Fibroblast of the conjunctiva (primary cell): ENCODE measurements around the gene DIRAS1.
"Not testable (repeated sequence)": the region's sequence is repeated elsewhere in the genome, so short reads cannot be mapped to it uniquely, and the experiment has no call there.

Experiments
- DNase-seq: peaks from one replicate; pipeline ENCODE4 v3.0.0-alpha.2; 2010; ENCODE audit warnings: low read depth

Gene DIRAS1

DNA sequence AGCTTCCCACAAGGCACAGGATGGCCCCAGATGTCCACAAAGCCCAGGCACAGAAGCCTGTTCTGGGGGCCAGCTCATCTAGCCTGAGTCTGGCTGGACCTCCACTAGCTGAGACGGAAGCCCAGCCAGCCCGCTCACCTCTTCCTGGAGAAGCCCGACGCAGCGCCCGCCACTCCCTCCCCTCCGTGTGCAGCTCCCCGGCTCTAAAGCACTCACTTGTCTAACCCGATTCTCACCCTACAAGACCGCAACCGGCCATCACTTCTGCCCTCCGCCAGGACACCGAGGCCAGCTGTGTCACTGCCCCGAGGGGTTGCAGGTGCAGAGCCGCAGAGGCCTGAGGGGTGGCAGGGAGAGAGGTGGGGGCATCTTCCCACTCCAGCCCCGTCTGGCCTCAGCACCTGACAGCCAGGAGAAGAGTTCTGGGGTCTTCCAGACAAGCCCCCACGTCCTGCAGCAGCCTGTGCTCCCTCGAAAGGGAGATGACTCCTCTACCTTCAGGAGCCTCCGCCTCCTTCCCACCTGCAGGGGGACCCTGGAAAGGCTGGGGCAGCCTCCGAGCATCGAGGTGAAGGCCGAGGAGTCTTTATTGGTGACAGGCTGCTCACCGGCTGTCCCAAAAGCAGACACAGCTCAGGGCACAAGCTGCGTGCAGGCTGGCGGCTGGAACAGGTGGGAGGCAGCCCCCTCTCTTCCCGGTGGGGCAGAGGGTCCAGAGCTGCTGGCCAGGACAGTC is 5.9 kb upstream of the DIRAS1 start:
- DNase-seq = no peak

DNA sequence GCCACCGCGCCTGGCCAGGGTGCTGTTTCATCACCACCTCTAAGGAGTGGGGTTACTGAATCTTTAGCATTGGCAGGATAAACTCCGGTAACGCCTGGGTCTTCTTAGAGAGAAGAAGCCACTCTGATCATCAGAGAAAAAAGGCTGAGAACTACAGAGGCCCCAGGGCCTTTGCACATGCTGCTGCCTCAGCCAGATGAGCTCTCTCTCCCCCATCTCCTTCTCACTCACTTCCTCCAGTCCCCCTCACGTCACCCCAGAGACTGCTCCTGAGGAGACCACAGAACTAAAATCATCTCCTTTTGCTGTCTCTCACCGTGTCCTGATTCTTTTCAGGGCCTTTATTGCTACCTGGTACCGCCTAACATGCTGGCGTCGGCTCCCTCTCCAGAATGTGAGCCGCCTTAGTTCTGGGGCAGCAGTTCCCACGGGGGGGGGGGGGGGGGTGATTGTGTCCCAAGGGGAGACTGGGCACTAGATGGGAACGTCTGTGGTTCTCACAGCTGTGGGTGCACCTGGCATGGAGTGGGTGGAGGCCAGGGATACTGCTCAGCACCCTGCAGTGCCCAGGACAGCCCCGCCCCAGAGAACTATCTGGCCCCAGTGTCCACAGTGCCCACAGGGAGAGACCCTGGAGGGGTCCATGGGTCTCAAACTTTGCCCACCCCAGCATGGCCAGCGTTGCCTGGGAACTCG is 5.1 kb upstream of the DIRAS1 start:
- DNase-seq = no peak

DNA sequence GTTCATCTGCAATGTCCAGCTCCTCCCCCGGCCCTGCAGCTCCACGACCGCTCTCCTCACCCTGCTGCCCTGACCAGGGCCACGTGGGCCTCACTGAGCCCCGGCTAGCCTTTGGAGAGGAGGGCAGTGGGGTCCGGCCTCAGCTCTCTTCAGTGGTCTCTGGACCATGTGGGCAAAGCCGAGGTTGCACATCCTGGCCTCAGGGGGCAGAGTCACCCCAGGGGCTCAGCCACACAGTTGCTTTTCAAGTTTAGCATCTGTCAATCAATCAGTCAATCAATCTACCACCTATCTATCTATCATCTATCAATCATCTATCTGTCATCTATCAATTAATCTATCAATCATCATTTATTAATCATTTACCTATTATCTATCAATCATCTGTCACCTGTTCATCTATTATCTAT is 3.0 kb upstream of the DIRAS1 start:
- DNase-seq = no peak

DNA sequence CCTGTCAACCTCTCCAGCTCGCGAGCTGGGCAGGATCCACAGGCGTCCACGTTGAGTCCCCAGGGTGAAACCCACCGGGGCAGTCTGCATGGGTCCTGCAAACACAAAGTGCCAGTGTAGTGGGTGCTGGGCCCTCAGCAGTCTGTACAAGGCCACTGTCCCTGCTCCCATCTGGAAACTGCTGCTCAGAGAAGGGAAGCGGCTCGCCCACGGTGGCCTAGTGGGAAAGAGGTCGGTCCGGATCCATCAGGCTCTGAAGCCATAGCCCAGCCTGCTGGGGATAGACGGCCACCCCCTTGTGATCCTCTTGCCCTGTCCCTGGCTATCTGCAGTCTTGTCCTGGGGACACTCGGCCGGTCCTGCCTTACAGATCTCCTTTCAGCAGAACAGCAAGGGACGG is 2.6 kb upstream of the DIRAS1 start:
- no peak for DNase-seq

DNA sequence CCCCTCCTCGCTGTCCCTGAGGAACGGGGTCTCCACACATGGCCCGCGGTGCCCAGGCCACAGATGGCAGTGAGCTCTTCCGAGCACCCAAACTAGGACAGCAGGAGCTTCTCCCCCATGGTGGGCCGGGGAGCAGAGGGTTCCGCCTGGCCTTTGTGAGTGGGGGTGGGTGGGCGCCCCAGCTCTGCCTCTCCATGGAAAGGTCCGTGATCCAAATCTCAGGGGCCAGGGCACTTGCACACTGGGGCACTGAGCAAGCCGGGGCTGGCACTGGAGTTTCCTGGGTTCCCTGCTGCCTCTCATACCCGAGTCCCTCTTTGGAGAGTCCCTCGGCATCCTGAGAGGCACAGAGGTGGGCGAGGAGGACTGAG is 2.2 kb upstream of the DIRAS1 start:
- DNase-seq = no peak

DNA sequence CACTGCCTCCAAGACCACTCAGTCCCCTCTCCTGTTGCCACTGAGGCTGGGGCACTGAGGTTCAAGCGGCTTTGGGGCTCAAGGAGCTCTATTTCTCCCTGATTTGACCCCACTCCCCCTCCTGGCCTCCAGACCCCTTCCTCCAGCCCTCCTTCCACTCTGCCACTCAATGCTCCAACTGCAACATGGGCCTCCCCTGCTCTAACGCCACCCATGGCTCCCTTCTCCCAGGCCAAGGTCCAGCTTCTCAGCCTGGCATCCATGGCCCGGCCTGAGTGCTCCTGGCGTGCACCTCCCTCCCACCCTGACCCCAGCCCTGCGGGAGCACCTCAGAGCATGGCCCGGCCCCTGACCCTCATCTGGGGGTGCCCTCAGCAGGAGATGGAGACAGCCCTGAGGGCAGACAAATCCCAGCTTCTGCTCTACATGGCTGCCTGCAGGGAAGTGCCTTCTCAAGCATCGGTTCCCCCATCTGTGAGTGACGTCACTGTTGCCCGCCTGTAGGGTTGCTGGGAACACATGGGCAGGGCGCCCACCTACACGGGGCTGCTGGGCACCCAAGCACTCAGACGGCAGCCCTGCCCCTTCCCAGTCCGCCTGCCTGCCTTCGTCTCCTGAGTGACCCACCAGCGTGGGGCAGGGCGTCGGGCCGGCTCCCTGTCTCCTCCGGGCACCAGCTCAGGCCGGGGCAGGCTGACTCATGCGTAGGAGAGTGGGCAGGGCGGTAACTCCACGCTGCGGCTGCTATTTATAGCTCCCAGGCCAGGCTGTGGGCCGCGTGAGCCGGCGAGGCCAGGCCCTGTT is 1.6 kb upstream of the DIRAS1 start:
- peak; percentile 18 for DNase-seq

DNA sequence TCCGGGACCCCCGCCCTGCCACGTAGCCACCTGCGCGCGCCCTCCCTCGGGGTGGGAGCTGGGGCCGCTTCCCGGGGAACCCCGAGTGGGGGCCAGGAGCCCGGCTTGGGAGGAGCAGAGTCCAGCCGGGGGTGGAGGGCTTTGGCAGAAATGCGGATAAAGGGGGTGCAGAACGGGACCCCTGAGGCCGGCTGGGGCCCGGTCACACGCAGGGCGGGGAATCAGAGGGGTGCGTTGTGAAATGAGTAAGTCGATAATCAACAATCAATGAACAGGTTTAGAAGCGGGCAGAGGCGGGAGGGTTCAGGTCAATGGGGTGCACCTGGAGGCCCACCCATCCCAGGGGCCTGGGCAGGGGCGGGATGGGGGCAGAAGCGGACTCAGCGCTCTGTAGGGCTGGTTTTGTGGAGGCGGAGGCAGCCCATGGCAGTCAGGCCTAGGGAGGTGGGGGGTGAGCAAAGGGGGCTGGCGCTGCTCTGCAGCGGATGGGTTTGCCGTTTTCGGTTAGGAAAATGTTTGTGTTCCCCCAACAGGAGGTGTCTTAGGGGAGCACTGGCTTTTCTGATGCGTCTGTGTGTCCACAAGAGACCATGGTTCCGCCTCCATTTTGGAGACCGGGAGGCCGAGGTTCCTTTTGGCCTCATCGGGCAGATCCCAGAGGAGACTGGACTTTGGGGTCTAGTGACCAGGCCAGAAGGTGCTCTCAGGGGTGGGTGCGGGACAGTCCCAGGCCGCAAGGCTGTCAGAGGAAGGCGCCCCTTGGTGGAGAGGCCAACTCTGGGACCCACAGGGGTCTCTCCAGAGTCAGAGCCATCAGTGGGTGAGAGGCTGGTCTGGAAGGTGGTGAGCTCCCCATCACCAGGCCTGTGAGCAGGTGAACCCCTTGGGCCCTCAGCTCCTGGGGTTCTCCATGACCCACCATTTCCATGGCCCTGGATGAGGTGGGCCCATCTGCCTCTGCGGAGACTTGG is 683 bp upstream of the DIRAS1 start:
- DNase-seq = no peak

DNA sequence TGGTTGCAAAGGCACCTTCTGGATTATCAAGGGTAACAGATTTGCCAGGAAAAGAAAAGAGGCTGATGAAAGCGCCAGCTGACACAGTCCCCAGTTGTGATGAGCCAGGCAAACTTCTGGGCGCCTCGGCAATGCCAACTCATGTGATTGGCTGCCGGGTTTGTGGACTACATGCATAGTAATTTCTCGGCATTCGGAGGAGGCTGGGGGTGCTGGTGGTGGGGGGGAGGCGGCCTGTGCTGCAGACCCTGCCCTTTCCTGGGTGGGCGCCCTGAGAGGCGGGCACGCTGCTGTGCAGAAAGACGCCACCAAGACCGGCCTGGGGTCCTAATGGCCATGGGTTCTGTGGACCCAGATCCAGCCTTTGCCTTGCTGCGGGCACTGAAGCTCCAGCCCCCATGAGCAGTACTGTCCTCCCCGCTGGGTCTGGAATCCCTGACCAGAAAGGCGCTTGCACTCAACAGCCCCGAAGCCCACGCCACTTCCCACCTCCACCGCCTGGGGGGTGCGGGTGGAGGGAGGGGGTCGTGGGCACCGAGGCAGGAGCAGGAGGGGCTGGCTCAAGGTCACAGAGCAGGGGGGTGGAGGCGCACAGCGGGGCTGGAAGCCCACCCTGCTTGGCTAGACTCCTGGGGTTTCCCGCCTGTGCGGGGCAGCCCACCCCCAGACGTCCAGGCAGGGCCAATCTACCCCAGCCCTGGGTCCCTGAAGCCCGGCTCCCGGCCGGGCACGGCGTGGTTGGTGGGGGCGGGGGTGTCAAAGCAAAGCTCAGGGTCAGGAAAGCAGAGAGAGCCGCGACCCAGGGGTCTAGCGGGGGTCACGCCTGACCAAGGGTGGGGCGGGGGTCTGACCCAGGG is 1.0 kb downstream of the DIRAS1 start:
- DNase-seq = no peak

DNA sequence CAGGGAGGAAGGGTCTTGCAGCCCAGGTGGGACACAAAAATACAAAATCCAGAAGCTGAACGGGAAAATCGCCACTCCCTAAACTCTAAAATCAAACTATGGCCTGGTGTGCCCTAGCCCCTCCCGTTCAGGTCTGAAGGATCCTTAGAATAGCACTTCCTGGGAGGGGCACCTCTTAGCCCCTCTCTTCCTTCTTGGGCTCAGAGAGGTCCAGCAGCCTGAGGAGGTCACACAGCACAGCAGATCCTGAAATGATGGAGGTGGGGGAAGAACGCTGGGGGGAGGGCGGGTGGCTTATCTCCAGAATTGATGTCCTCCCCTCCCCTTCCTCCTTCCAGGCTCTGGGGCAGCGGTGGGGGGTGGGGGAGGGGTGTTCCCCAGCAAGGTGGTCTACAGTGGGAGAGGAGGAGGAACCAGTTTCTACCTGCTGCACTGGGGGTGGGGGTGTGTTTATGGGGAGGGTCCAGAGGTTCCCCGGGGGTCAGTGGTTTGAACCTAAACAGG is 1.9 kb downstream of the DIRAS1 start:
- no peak for DNase-seq

DNA sequence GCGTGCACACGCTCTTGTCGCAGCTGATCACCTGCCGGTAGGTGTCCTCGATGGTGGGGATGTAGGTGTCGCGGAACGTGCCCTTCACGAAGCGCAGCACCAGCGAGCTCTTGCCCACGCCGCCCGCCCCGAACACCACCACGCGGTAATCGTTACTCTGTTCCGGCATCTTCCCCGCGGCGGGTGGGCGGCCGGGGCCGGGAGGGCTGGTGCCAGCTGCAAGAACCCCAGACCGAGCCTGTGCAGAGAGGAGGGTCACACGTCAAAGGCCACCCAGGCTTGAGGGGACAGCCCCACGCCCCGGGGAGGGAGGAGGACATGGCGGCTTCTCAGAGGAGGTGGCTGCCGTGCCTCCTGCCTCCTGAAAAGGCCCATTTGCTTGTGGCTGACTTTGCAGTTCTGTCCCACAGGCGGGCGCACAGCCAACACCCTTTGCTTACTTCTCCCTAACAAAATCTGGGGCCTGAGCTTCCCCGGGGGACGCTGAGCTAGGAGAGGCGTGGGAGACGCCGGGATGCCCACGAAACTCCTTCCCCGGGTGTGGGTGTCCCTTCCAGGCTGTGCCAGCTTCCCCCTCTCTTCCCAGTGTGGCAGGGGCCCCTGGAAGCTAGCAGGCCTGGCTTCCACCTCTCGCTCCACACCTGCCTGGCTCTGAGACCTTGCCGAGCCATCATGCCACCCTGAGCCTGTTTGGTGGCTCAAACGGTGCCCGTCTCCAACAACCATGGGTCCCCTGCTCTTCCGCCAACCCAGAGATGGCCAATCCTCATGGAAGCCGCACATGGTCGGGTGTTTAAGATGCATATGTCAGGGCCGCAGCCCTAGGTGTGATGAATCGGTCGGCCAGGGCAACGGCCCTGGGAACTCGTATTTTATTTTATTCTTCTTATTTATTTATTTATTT is 3.3 kb downstream of the DIRAS1 start:
- no peak for DNase-seq

DNA sequence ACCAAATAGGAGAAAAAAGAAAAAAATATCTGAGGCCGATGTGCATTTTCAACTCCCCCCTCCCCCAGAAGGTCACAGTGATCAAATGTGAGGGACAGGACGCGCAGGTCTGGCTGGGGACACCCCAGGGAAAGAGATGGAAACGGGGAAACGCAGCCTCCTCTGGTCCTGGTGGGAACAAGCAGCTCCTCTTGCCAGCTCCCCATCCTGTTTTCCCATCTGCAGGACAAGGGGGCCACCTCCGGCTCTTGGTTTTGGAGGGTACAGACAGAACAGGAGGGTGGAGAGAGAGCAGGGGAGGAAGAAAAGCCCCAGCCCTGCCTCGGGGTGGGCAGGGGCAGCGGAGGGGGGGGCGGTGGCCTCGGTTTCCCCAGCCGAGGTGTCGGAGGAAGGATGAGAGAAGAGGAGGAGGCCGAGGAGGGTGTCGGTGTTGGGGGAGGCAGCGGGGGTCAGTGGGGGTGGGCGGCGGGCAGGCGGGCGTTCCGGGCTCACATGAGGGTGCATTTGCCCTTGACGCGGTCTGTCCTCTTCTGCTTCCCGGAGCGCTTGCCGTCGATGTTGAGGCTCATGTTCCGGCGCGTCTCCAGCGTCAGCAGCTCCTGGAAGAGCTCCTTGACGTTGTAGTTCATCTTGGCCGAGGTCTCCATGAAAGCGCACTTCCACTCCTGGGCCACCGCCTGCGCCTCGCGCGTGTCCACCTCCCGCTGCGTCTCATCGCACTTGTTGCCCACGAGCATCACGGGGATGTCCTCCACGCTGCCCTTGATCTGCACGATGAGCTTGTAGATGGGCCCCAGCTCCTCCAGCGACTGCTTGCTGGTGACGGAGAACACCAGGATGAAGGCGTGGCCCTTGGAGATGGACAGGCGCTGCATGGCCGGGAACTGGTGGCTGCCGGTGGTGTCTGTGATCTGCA is 4.2 kb downstream of the DIRAS1 start:
- DNase-seq = no peak

DNA sequence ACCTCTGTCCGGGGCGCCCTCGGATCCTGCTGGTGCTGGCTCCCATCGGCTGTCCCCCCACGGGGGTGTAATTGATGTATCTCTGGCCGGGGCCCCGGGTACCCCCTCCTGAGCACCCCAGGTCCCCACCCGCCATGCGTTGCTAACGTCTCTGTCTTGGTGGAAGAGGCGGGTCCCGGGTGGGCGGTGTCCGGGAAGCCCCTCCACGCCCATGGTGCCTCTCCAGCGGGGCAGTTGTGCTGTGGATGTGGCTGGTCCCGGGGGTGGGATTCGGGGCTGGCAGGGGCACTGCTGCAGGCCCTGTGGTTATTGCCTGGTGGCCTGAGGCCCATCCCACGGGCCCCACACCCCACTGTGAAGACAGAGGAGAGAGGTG is 4.9 kb downstream of the DIRAS1 start:
- no peak for DNase-seq

DNA sequence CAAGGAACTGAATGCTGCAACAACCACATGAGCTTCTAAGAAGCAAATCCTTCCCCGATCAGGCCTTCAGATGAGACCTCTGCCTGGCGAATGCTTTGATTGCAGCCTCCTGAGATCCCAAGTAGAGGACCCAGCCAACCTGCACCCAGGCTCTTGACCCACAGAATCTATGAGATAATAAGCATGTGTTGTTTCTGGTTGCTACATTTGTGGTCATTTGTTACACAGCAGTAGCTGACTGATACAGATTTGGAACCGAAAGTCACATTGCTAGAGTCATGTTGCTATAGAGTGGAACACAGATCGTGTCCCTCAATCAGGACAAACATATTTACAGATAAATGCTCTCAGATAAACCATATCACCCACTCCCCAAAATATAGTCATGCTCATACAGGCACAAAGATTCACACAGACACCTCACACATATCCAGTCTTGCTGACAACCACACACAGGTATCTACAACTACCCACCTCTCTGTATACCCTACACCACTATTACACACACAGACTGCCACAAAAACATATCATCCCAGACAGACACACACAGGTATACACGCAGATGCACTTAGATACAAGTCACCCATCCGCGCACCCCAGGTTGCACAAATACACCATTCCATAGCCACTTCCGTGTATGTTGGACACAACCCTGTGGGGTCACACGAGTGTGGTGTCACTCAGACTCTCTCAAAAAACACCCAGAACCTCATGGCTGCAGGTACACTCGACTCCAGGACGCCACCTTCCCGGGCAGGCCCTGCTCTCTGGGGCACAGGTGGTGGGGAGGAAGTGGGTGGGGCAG is 5.5 kb downstream of the DIRAS1 start:
- no peak for DNase-seq

DNA sequence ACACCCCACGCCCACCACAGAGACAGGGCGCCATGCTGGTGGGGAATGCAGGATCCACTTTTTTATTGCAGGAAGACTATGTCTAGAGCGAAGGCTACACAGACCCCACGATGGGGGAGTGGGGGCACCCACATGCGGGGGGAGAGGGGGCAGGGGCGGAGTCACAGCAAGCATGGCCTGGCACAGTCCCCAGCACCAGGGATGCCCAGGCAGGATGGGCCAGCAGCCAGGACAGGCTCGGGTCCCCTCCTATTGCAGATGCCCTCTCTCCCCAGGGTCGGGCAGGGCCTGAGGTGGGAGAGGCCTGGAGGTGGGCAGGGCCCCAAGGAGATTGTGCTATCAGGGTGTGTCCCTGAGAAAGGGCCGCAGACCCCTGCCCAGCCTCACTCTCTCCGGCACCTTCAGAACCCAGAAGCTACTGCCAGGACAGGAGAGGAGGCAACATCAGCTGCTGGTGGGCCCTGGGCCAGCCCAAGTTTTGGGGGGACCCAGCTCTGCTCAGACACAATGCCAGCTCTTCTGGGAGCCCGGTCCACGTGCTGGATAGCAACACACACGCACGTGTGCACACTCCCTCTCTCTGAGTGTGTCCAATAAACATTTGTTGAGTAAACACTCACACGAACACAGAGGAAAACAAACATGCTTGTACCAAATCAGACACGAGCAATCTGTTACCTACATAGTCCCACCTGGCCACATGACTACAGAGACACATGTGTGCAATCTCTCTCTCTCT is 6.5 kb downstream of the DIRAS1 start:
- no peak for DNase-seq

DNA sequence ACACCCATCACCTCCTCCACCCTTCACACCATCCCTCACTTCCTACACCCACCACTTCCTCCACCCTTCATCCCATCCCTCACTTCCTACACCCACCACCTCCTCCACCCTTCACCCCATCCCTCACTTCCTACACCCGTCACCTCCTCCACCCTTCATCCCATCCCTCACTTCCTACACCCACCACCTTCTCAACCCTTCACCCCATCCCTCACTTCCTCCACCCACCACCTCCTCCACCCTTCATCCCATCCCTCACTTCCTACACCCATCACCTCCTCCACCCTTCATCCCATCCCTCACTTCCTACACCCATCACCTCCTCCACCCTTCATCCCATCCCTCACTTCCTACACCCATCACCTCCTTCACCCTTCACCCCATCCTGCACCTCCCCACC is 7.1 kb downstream of the DIRAS1 start:
- not testable (repeated sequence) for DNase-seq

DNA sequence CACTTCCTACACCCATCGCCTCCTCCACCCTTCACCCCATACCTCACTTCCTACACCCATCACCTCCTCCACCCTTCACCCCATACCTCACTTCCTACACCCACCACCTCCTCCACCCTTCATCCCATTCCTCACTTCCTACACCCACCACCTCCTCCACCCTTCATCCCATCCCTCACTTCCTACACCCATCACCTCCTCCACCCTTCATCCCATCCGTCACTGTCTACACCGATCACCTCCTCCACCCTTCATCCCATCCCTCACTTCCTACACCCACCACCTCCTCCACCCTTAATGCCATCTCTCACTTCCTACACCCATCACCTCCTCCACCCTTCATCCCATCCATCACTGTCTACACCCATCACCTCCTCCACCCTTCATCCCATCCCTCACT is 8.0 kb downstream of the DIRAS1 start:
- not testable (repeated sequence) for DNase-seq

DNA sequence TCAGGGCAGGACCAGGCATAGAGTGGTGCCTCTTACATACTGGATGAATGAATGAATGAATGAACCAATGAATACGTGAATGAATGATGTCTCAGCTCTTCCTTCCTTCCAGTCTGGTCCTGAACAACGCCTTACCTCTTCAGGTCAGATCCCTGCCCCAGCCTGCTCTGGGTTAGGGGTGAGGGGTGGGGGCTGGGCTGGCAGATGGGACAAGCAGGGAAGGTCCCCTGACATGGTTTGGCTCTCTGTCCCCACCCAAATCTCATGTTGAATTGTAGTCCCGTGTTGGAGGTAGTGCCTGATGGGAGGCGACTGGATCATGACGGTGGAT is 9.3 kb downstream of the DIRAS1 start:
- DNase-seq = no peak
